GM12878 (cell line): ENCODE data around the gene ESPNL. TPM values are rescaled to one million over a fixed set of nuclear protein-coding genes. Genes with fewer than 3 reads are reported as not detected.

ENCODE experiments used
- ATAC-seq: fragments of 200-7000 bp; cut with Tn5 transposase; 3 replicates; pipeline ENCODE4 v1.9.1; 2020; ENCODE audit warnings: mild to moderate bottlenecking, moderate library complexity
- BruUV-seq: library from RNA; stranded (reverse); fragments of 400-500 nt; replicated peaks from 2 replicates; lab custom pipeline; 2021; lab: Mats Ljungman, UMichigan
- CTCF ChIA-PET: fragments of 300-600 bp; sonication (Branson Sonifier 250); formaldehyde crosslinking; extraction: SDS; loops from one replicate; lab custom pipeline; 2021; ENCODE audit warnings: inconsistent platforms; lab: Yijun Ruan, JAX
- POLR2A ChIA-PET: fragments of 350-600 bp; formaldehyde crosslinking; extraction: SDS; loops from one replicate; lab custom pipeline; 2021; ENCODE audit warnings: inconsistent platforms; lab: Charles Lee
- RAD21 ChIA-PET: fragments of 300-600 bp; sonication (Branson Sonifier 250); formaldehyde crosslinking; loops from one replicate; lab custom pipeline; 2023; ENCODE audit warnings: antibody characterized with exemption; ENCODE audit not compliant: unreplicated experiment; lab: Charles Lee
- SMC1A ChIA-PET: fragments of 300-600 bp; sonication (Branson Sonifier 250); formaldehyde crosslinking; loops from one replicate; lab custom pipeline; 2023; ENCODE audit not compliant: unreplicated experiment, uncharacterized antibody; lab: Charles Lee
- DNase-seq: peaks from one replicate; pipeline ENCODE4 v3.0.0-alpha.2; 2011; ENCODE audit warnings: low read depth, low spot score
- FAIRE-seq: peaks from 3 replicates; lab custom pipeline; 2011; peaks lifted over from hg19 to GRCh38; lab: Jason Lieb, UNC
- H2AFZ ChIP-seq: 2 replicates; pipeline ENCODE4 v1.6.0; 2011; ENCODE audit warnings: low read depth, low read length, control low read depth; ENCODE audit not compliant: control insufficient read depth
- H3K27ac ChIP-seq: 2 replicates; pipeline ENCODE4 v1.5.1; 2011; ENCODE audit warnings: control low read depth; ENCODE audit not compliant: control insufficient read depth, insufficient read depth
- H3K27me3 ChIP-seq, 2 experiments: replicated peaks in 1 of 2; 2 replicates each; pipeline versions ENCODE4 v1.6.0 to v1.6.1; 2011; ENCODE audit warnings: low read length in 1 of 2; ENCODE audit not compliant: control insufficient read depth in 2 of 2, insufficient read depth in 2 of 2
- H3K36me3 ChIP-seq, 2 experiments: 2 replicates each; pipeline ENCODE4 v1.5.1; 2011; ENCODE audit warnings: low read length in 1 of 2; ENCODE audit not compliant: control insufficient read depth in 2 of 2, insufficient read depth in 2 of 2
- H3K4me1 ChIP-seq: 2 replicates; pipeline ENCODE4 v1.6.1; 2011; ENCODE audit warnings: mild to moderate bottlenecking, low read length, moderate library complexity, mixed read lengths; ENCODE audit not compliant: control insufficient read depth, insufficient read depth
- H3K4me2 ChIP-seq: 2 replicates; pipeline ENCODE4 v1.6.0; 2011; ENCODE audit warnings: control low read depth; ENCODE audit not compliant: control insufficient read depth, insufficient read depth
- H3K4me3 ChIP-seq: fragments of 200-600 bp; sonication (generic); 2 replicates; pipeline ENCODE4 v1.5.1; 2016
- H3K79me2 ChIP-seq: 2 replicates; pipeline ENCODE4 v1.6.0; 2011; ENCODE audit warnings: low read length; ENCODE audit not compliant: control insufficient read depth, insufficient read depth
- H3K9ac ChIP-seq: 2 replicates; pipeline ENCODE4 v1.8.0; 2011; ENCODE audit warnings: low read length, control low read depth, mixed read lengths; ENCODE audit not compliant: control insufficient read depth, insufficient read depth
- H3K9me3 ChIP-seq: replicated peaks from 3 replicates; pipeline ENCODE4 v1.5.1; 2011; ENCODE audit warnings: mild to moderate bottlenecking, low read length; ENCODE audit not compliant: control insufficient read depth, insufficient read depth
- H4K20me1 ChIP-seq: 2 replicates; pipeline ENCODE4 v1.6.0; 2011; ENCODE audit not compliant: control insufficient read depth, insufficient read depth
- CBX3 ChIP-seq: fragments of 200-600 bp; sonication (generic); IDR thresholded peaks from 2 replicates; pipeline ENCODE4 v1.6.1; 2016; ENCODE audit warnings: low read depth, borderline replicate concordance
- CHD1 ChIP-seq: IDR thresholded peaks from 2 replicates; pipeline ENCODE4 v1.6.1; 2012; ENCODE audit warnings: low read depth, low read length, improper control_type of control experiment
- CHD4 ChIP-seq: fragments of 200-600 bp; sonication (generic); IDR thresholded peaks from 2 replicates; pipeline ENCODE4 v1.6.1; 2016; ENCODE audit warnings: mild to moderate bottlenecking
- EED ChIP-seq: sonication (generic); IDR thresholded peaks from 2 replicates; pipeline ENCODE4 v1.6.1; 2016; ENCODE audit warnings: antibody characterized with exemption, low read depth
- ETV6 ChIP-seq, 2 experiments: fragments of 450-650 bp in 1 of 2; IDR thresholded peaks in 1 of 2; conservative IDR thresholded peaks in 1 of 2; 2 replicates each; pipeline ENCODE4 v1.6.1; 2014; ENCODE audit warnings: antibody characterized with exemption in 1 of 2, borderline replicate concordance in 1 of 2, low read depth in 1 of 2, mild to moderate bottlenecking in 1 of 2, moderate library complexity in 1 of 2
- FOXK2 ChIP-seq: fragments of 450-650 bp; IDR thresholded peaks from 2 replicates; pipeline ENCODE4 v1.6.1; 2017; ENCODE audit warnings: mild to moderate bottlenecking, moderate library complexity
- JUND ChIP-seq: IDR thresholded peaks from 2 replicates; pipeline ENCODE4 v1.6.1; 2012; ENCODE audit warnings: low read depth, mild to moderate bottlenecking, low read length, improper control_type of control experiment, moderate library complexity
- KAT2A ChIP-seq: conservative IDR thresholded peaks from 2 replicates; pipeline ENCODE4 v1.6.1; 2011; ENCODE audit warnings: low read depth, low read length; ENCODE audit not compliant: control insufficient read depth
- MEF2A ChIP-seq: IDR thresholded peaks from 2 replicates; pipeline ENCODE4 v1.6.1; 2011; ENCODE audit warnings: low read depth, mild to moderate bottlenecking, low read length, moderate library complexity; ENCODE audit not compliant: insufficient read depth
- NFIC ChIP-seq: IDR thresholded peaks from 2 replicates; pipeline ENCODE4 v1.6.1; 2012; ENCODE audit warnings: low read depth, mild to moderate bottlenecking, inconsistent platforms, low read length, moderate library complexity
- SMAD1 ChIP-seq: fragments of 450-650 bp; IDR thresholded peaks from 2 replicates; pipeline ENCODE4 v1.6.1; 2018; ENCODE audit warnings: mild to moderate bottlenecking, low read depth; ENCODE audit not compliant: partially characterized antibody
- STAT1 ChIP-seq: fragments of 450-650 bp; conservative IDR thresholded peaks from 2 replicates; pipeline ENCODE4 v1.6.1; 2014; ENCODE audit warnings: antibody characterized with exemption, mild to moderate bottlenecking
- SUZ12 ChIP-seq: fragments of 200-600 bp; sonication (generic); IDR thresholded peaks from one replicate; pipeline ENCODE4 v1.6.1; 2018; ENCODE audit warnings: antibody characterized with exemption, mild to moderate bottlenecking; ENCODE audit not compliant: unreplicated experiment
- TARDBP ChIP-seq: IDR thresholded peaks from 2 replicates; pipeline ENCODE4 v1.6.1; 2016; ENCODE audit warnings: borderline replicate concordance
- TBL1XR1 ChIP-seq: IDR thresholded peaks from 2 replicates; pipeline ENCODE4 v1.6.1; 2012; ENCODE audit warnings: low read depth, low read length, improper control_type of control experiment
- TCF12 ChIP-seq: IDR thresholded peaks from 2 replicates; pipeline ENCODE4 v1.6.1; 2011; ENCODE audit warnings: low read depth, mild to moderate bottlenecking, low read length
- ZNF622 ChIP-seq: fragments of 450-650 bp; IDR thresholded peaks from 2 replicates; pipeline ENCODE4 v1.6.1; 2017; ENCODE audit warnings: mild to moderate bottlenecking, inconsistent platforms
- ZZZ3 ChIP-seq: IDR thresholded peaks from 2 replicates; pipeline ENCODE4 v1.6.1; 2011; ENCODE audit warnings: low read depth; ENCODE audit not compliant: control insufficient read depth, insufficient read length
- whole genome bisulfite sequencing: methylation state at CpG from one replicate; pipeline ENCODE4 v1.1.6; 2016; ENCODE audit warnings: low lambda C conversion rate; ENCODE audit not compliant: insufficient replicate concordance, insufficient coverage; ENCODE audit errors: missing lambda C conversion rate; 5-methylcytosine and 5-hydroxymethylcytosine counted together
- in situ Hi-C: fragments of 300-500 bp; cut with MboI; formaldehyde crosslinking; loops from 9 replicates; pipeline ENCODE4 v1.14.3; 2018; ENCODE audit warnings: mixed read lengths
- intact Hi-C: fragments of 100-400 bp; cut with micrococcal nuclease; formaldehyde crosslinking; loops from one replicate; pipeline ENCODE4 v1.14.2; 2022; ENCODE audit not compliant: unreplicated experiment
- polyA plus RNA-seq, 11 experiments: library from polyadenylated mRNA; depleted of rRNA in 4 of 11; unstranded in 6 of 11; stranded (reverse) in 5 of 11; fragments of >200 nt; fragmentation: Nextera tagmentation in 4 of 11; fragmentation: Illumina TruSeq in 1 of 11; extraction: Ambion mirVana in 4 of 11; extraction: Trizol in 1 of 11; gene quantifications; 1 replicate in 1 of 11; 2 replicates in 10 of 11; pipeline versions ENCODE4 v1.2.1 to v1.2.3, GENCODE V29; 2011 to 2016; ENCODE audit warnings: inconsistent platforms in 2 of 11, missing spikeins in 2 of 11, low read depth in 1 of 11
- total RNA-seq, 4 experiments: library from RNA; depleted of rRNA in 3 of 4; stranded (reverse); fragments of >200 nt in 3 of 4; fragmentation: Illumina TruSeq in 1 of 4; extraction: Trizol in 1 of 4; gene quantifications; 2 replicates each; pipeline versions ENCODE4 v1.2.1 to v1.2.3, GENCODE V29; 2013 to 2021
- TF ChIP-seq, protein P1 (sequence below): IDR thresholded peaks from 2 replicates; pipeline ENCODE4 v1.6.1; 2011; ENCODE audit warnings: borderline replicate concordance, low read depth, mild to moderate bottlenecking, moderate library complexity, low read length; ENCODE audit not compliant: insufficient read depth, poor library complexity, severe bottlenecking

The ESPNL gene
- total and polyA plus RNA-seq, 10 of the 15 experiments (the other 5 are each of a cell fraction or from before 2014, with no cell fraction given), result 0.05 to 0.94 (median 0.36) TPM; not detected in 3

DNA sequence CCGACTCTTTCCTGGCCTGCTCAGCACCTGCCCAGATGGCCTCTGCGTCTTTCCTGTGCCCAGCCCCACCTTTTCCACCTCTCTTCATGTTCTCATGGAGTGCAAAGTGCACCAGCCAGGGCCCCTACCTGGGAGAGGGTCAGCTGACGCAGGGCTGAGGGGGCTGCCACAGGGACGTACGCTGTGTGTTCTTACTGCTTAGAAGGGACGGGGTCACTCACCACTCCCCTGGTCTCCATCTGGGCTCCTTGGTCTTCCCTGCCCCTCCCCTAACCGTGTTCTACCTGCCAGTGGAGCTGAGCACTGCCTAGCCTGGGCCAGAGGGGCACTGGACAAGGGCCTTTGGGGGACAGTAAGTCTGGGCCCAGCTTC, 67.2 kb downstream of the ESPNL start:
- Histone ChIP-seq H3K36me3 (peaks cover 2 to 10% of the 10 kb centered on the region in 2 experiments), H3K79me2 (no peaks in the 10 kb centered on the region), H3K4me1 (no peaks in the 10 kb centered on the region), H3K4me3 (no peak overlapping the region), H4K20me1 (no peaks in the 10 kb centered on the region; the same call in 1 of the 2 replicates), H3K4me2 (no peak overlapping the region), H3K9ac (no peak overlapping the region), H3K27me3 (peaks cover 0 to 5% of the 10 kb centered on the region in 2 experiments; a peak in 3 of 4 replicates), H3K27ac (no peak overlapping the region), H2AFZ (no peak overlapping the region), H3K9me3 (no peaks in the 10 kb centered on the region)
- no peak for TF ChIP-seq TBL1XR1
- TF ChIP-seq CBX3, result no peak
- ATAC-seq (no peak), DNase-seq (no peak), FAIRE-seq (no peak)
- ChIA-PET RAD21 (no interaction called here), CTCF (no interaction called here), SMC1A (no interaction called here), POLR2A (no interaction called here)
- WGBS, result 80% methylated on average over 7 of the region's 7 CpGs
- no TSS peak for BruUV-seq
- in situ Hi-C loops, result no loop called here
- intact Hi-C loops, result no loop called here

DNA sequence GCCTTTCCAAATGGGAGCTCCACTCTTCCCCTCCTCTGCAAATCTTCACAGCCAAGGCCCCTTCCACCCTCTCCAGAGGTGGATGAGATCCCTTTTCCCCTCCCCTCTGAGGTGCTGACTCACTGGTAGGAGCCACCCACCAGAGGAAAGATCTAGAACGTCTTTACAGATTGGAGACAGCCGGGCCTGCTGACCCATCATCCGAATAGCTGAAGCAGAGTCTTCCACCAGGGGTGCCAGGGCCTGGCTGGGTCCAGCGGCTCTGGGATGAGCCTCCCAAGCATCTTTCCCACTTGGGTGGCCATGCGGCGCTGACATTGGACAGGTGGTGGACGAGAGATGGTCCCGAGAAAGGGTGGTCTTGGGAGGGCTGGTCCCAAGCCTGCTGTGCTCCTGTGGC, 67.6 kb downstream of the ESPNL start:
- CTCF ChIA-PET, result no interaction called here
- intact Hi-C loops (no loop called here), in situ Hi-C loops (no loop called here)
- Histone ChIP-seq H3K9ac (no peak overlapping the region), H3K27me3 (peaks cover 0 to 5% of the 10 kb centered on the region in 2 experiments; a peak in 2 of 4 replicates), H2AFZ (no peak overlapping the region), H3K4me2 (no peak overlapping the region), H3K36me3 (peaks cover 6 to 10% of the 10 kb centered on the region in 2 experiments), H3K4me3 (no peak overlapping the region), H3K27ac (no peak overlapping the region), H3K9me3 (no peaks in the 10 kb centered on the region), H3K4me1 (no peaks in the 10 kb centered on the region), H3K79me2 (no peaks in the 10 kb centered on the region), H4K20me1 (no peaks in the 10 kb centered on the region; the same call in 1 of the 2 replicates)
- ATAC-seq (no peak), DNase-seq (no peak), FAIRE-seq (no peak)
- no TSS peak for BruUV-seq
- POLR2A ChIA-PET, result no interaction called here
- SMC1A ChIA-PET, result no interaction called here
- RAD21 ChIA-PET, result no interaction called here
- WGBS, result 97% methylated on average over 8 of the region's 8 CpGs
- no peak for TF ChIP-seq ZZZ3
- TF ChIP-seq NFIC, result no peak
- TF ChIP-seq CHD4, result no peak
- no peak for TF ChIP-seq ETV6 (conservative IDR thresholded peaks at IDR 0.05 in 1 of 2, IDR thresholded peaks at IDR 0.05 in 1 of 2; ENCODE audit: borderline replicate concordance in 1 of 2, low read depth in 1 of 2)
- no peak for TF ChIP-seq MEF2A
- no peak for TF ChIP-seq SMAD1
- no peak for TF ChIP-seq EED
- no peak for TF ChIP-seq ZNF622
- TF ChIP-seq KAT2A, result no peak
- no peak for TF ChIP-seq TCF12
- no peak for TF ChIP-seq FOXK2
- TF ChIP-seq JUND, result no peak
- no peak for TF ChIP-seq TARDBP
- no peak for TF ChIP-seq CHD1
- TF ChIP-seq, protein P1, sequence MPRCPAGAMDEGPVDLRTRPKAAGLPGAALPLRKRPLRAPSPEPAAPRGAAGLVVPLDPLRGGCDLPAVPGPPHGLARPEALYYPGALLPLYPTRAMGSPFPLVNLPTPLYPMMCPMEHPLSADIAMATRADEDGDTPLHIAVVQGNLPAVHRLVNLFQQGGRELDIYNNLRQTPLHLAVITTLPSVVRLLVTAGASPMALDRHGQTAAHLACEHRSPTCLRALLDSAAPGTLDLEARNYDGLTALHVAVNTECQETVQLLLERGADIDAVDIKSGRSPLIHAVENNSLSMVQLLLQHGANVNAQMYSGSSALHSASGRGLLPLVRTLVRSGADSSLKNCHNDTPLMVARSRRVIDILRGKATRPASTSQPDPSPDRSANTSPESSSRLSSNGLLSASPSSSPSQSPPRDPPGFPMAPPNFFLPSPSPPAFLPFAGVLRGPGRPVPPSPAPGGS, result no peak
- TF ChIP-seq STAT1, result no peak
- no peak for TF ChIP-seq SUZ12
